ENCODE data around the gene CACNA1B.
"Not testable (repeated sequence)": the region's sequence is repeated elsewhere in the genome, so short reads cannot be mapped to it uniquely, and the experiment has no call there.

Gene CACNA1B

GRCh38 chr9:138073408-138073807, 195.8 kb downstream of the CACNA1B start:
- no peak for DNase-seq (ENCODE audit: low read depth)

GRCh38 chr9:138073808-138074207, 196.2 kb downstream of the CACNA1B start:
- DNase-seq (ENCODE audit: low read depth): no peak

DNA sequence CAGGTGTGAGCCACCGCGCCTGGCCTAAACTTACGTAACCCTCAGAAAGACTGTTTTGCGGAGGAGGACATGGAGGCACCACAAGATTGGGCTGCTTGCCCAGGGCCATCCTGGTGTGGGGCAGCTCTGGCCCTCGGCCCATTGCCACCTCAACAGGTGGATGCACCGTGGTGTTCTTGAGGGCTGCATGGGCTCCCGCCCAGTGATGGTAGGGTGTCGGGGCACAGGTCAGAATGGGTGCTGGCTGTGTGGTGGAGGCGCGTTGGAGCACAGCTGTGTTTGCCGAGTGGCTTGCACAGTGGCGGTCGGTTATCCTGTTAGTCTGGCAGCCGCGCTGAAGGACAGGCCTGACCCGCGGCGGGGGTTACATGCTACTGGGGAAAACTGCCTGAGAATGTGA, 196.9 kb downstream of the CACNA1B start:
- no peak for DNase-seq (ENCODE audit: low read depth)

- no peak for DNase-seq (ENCODE audit: low read depth)
Measured at GRCh38 chr9:138075496-138075895, 197.9 kb downstream of the CACNA1B start.

- no peak for DNase-seq (ENCODE audit: low read depth)
Measured at GRCh38 chr9:138075961-138076649, 198.5 kb downstream of the CACNA1B start.

- DNase-seq (ENCODE audit: low read depth): no peak
Measured at GRCh38 chr9:138076650-138077009, 199.0 kb downstream of the CACNA1B start.

DNA sequence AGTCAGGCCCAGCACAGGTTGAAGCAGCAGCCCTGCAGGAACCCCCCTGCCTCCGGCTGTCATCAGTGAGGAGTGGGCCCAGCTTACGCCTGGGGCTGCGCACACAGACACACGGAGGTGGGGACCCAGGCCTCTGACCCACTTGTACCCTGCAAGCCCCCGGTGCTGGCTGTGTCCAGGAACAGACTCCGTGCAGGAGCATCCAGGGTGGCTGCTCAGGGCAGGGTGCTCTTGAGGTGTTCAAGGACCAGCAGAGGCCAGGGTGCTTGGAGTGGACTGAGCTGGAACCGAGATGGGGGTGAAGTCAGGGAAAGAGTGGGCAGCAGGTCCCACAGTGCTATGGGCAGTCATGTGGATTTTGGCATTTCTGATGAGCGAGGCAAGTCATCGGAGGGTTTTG, 199.5 kb downstream of the CACNA1B start:
- no peak for DNase-seq (ENCODE audit: low read depth)

DNA sequence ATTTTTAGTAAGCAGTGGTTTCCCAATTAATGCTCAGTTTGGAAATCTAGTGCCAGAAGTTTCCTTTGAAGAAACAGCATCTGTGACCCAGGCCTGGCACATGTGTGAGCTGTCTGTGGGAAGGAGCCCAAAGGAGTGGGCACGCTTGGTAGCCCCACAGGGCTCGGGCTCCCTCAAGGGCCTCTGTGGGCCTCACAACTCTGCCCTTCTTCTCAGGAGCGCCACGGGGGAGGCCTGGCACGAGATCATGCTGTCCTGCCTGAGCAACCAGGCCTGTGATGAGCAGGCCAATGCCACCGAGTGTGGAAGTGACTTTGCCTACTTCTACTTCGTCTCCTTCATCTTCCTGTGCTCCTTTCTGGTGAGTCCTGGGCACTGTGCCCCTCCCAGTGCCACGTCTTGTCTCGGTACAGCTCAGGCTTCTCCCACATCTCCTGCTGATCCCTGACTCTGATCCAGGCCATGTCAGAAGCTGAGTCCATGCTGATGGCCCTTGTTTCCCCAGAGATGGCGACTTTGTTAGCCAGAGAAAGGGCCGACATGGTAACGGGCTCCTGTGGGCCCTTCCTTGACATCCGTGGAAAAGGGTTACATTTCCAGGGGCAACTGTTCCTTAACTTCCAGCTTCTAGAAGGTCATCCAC, 200.4 kb downstream of the CACNA1B start:
- DNase-seq (ENCODE audit: low read depth): no peak

- DNase-seq (ENCODE audit: low read depth): no peak
Measured at GRCh38 chr9:138078846-138079245, 201.3 kb downstream of the CACNA1B start.

DNA sequence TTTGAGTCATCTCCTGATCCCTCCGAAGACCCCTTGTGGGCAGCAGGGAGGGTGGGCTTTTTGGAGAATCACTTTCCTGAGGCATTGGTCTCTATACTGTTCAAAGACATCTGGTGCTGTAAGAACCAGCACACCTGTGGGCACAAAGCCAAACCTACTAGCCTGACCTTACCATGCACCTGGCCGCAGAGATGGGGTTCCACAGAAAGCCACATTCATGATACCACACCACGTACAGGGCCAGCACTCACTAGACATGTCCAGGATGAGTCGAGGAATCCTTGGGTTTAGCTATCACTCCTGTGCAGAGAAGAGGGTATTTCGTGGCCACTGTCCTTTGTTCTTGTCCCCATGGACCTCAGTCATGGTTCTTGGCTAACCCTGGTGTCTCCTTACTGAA, 203.4 kb downstream of the CACNA1B start:
- DNase-seq (ENCODE audit: low read depth): no peak

DNA sequence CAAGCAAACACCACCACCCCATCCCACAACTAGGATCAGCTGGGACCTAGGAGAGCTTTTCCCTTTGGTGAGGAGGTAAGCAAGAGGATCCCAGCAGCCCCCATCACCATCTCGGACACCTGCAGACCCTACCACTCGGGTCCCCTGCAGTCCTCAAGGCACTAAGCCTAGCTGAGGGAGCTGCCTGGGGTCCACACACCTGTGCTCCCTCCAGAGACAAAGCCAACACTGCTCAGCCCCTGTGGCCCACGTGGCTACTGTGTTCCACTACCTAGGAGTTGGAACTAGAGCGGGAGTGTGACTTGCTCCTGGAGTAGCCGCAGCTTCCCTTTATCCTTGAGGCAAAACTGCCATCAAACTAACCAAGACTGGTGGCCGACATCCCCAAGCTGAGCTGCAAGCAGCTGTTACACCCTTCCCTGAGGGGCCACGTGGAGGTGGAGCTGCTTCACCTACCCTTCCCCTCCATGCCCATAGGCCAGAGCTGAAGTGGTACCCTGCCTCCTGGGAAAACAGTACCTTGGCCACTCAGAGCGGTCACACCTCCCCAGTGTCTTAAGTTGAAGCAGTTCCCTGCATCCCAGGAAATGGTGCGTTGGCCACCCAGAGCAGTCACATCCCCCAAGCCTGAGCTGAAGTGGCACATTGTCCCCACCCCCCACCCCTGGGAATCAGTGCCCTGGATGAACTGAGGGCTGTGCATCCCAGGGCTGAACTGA, 205.5 kb downstream of the CACNA1B start:
- DNase-seq (ENCODE audit: low read depth): no peak

DNA sequence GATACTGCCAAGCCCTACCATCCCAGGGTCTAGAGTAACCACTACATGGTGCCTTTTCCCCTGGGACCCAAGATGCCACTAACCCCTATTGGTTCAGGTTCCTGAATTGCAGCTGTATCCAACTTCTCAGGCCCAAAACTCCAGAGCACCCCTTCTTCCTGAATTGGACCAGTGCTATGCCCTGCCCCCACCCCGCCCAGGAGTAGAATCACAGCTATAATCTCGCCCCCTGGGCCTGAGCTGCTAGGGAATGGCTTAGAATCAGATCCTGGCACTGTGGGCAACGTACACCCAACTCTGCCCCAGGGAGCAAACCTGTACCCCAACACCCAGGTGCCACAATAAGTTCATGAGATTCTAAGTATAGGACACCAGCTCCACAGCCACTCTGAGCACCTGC, 206.3 kb downstream of the CACNA1B start:
- no peak for DNase-seq (ENCODE audit: low read depth)

DNA sequence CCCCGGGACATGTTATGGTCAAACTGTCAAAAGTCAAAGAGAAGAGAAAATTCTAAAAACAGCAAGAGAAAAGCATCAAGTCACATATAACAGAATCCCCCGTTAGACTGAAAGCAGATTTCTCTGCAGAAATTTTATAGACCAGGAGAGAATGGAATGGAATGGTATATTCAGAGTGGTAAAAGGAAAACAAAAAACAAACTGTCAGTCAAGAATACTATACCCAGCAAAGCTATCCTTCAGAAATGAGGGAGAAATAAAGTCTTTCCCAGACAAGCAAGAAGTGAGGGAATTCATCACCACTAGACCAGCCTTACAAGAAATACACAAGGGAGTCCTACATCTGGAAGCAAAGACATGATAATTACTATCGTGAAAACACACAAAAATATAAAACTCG, 208.0 kb downstream of the CACNA1B start:
- DNase-seq (ENCODE audit: low read depth): no peak

GRCh38 chr9:138092057-138092456, 214.5 kb downstream of the CACNA1B start:
- DNase-seq (ENCODE audit: low read depth): not testable (repeated sequence)

DNA sequence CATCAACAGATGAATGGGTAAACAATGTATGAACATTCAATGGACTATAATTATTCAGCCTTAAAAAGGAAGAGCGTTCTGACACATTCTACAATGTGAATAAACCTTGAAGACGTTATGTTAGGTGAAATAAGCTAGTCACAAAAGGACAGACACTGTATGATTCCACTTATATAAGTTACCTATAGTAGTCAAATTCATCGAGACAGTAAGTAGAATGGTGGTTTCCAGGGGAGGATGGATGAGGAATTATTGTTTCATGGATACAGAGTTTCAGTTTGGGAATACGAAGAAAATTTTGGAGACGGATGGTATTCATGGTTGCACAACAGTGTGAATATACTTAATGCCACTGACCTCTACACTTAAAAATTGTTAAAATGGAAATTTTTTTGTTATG, 216.4 kb downstream of the CACNA1B start:
- no peak for DNase-seq (ENCODE audit: low read depth)

DNA sequence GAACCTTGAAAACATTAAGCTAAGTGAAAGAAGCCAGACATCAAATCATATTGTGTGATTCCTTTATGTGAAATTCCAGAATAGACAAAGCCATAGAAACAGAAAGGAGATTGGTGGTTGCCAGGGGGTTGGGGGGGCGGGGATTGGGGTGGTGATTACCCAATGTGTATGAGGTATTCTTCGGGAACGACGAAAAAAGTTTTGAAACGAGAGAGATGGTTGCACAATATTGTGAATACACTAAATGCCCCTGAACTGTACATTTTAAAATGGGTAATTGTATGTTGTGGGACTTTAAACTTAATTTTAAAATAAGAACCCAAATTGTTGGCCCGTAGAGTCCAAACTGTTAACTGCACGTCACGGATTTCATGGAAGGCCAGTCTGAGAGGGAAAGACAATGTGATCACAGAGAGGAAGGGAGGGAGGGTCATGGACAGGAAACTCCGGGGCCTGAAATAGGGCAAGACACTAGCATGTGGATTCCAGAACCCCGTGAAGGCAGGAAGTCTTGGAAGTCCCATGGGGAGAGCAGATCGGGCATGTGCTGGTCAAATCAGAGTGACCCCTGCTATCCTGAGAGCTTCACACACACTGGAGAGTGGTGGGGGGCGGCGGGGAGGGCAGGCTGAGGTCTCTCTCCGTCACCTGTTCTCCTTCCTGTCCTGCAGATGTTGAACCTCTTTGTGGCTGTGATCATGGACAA, 218.4 kb downstream of the CACNA1B start:
- DNase-seq (ENCODE audit: low read depth): no peak

GRCh38 chr9:138096519-138096845, 218.9 kb downstream of the CACNA1B start:
- no peak for DNase-seq (ENCODE audit: low read depth)

DNA sequence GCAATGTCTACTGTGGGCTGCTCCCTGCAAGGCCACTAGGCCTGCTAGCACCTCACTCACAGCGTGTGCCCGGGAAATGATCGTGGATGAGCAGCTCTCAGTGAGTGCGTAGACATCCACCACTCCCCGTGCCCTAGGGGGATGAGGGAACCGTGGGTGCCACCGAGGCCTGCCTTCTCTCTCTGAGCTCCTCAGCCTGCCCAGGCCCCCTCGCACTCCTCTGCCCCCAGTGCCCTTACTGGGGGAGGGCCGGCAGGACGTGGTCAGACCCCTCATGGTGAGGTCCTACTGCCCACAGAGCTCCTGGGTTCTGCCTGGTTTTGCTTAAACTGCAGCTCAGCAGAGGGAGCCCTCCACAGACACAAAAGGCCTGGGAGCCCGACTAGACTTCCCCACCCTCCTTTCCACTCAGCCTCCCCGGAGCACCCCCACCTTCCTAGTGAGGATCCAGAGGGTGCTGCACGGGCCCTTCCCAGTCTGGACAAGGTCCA, 220.0 kb downstream of the CACNA1B start:
- DNase-seq (ENCODE audit: low read depth): no peak

GRCh38 chr9:138098116-138098907, 220.7 kb downstream of the CACNA1B start:
- no peak for DNase-seq (ENCODE audit: low read depth)

DNA sequence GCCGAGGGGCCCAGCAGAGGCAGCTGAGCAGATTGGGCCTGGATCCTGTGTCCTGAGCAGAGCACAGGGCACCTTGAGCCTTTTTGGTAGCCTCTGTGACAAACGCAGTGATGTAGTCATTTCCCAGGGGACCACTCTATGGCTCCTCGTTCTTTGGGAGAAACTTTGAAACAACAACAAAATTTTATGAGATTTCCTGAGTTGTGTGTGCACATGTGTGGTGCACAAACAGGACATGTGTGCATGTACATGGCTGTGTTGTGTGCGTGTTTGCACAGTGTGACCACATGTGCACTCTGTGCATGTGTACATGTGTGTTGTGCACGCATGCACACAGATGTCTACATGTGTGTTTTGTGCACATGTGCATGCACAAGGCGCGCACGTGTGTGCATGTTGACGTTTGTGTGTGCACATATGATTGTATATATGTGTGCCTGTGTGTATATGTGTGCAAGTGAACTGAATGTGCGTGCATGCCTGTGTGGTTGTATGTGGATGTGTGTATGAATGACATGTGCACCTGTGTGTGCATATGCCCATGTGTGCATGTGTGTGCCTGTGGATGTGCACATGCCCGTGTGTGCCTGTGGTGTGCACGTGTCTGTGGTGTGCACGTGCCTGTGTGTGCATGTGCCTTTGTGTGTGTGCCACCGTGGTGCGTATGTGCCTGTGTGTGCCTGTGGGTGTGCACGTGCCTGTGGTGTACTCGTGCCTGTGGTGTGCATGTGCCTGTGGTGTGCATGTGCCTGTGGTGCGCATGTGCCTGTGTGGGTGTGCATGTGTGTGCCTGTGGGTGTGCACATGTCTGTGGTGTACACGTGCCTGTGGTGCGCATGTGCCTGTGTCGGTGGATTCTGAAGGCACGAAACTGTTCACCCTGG, 221.6 kb downstream of the CACNA1B start:
- no peak for DNase-seq (ENCODE audit: low read depth)

Data from activated T-helper 9 cell treated with anti-CD3 and anti-CD28 coated beads, Interleukin-2, amount 50 U/mL, for 16 hours (primary cell).